Measurements from ENCODE around the gene FKBP8. TPM values are rescaled to one million over a fixed set of nuclear protein-coding genes. Genes with fewer than 3 reads are reported as not detected.
A peak's percentile ranks its signal among the peaks of the same experiment; 100 is the strongest.

Gene FKBP8
- total RNA-seq, 4 donors from 2014 or later = 408 to 436 (median 418) TPM

GRCh38 chr19:18518639-18519038, 24.7 kb downstream of the FKBP8 start:
- Histone ChIP-seq H3K4me1 (peaks cover 0 to 75% (median 41%) of the 10 kb centered on the region in 3 donors), H3K27me3 (no peaks in the 10 kb centered on the region), H3K9me3 (no peaks in the 10 kb centered on the region), H3K36me3 (no peaks in the 10 kb centered on the region), H3K27ac (peak overlapping the region in 3 of 4 donors; percentile 37 to 99 (median 96)), H3K4me3 (no peak overlapping the region)
- 96 to 100% methylated on average over 4 to 9 of the region's 9 CpGs for WGBS, 2 donors (ENCODE audit: low coverage in 1 of 2)
- TF ChIP-seq CTCF (IDR thresholded peaks at IDR 0.05) (no peak), EP300 (IDR thresholded peaks at IDR 0.05) (no peak), POLR2A (IDR thresholded peaks at IDR 0.05) (no peak), POLR2AphosphoS5 (IDR thresholded peaks at IDR 0.05) (no peak)
- ATAC-seq = no peak

GRCh38 chr19:18517606-18518005, 25.8 kb downstream of the FKBP8 start:
- no peaks in the 10 kb centered on the region for H3K36me3 ChIP-seq
- H3K27me3 ChIP-seq = no peaks in the 10 kb centered on the region
- H3K4me1 ChIP-seq = peaks cover 0 to 84% (median 51%) of the 10 kb centered on the region in 3 donors
- TF ChIP-seq CTCF (IDR thresholded peaks at IDR 0.05) (no peak), EP300 (IDR thresholded peaks at IDR 0.05) (no peak), POLR2A (IDR thresholded peaks at IDR 0.05) (no peak), POLR2AphosphoS5 (IDR thresholded peaks at IDR 0.05) (no peak)
- ATAC-seq = no peak
- WGBS, 2 donors (ENCODE audit: low coverage in 1 of 2) = 80 to 93% methylated on average over 1 to 3 of the region's 4 CpGs
- H3K4me3 ChIP-seq = no peak overlapping the region
- H3K27ac ChIP-seq = no peak overlapping the region
- H3K9me3 ChIP-seq = no peaks in the 10 kb centered on the region

GRCh38 chr19:18515959-18516358, 27.4 kb downstream of the FKBP8 start:
- peaks cover 0 to 94% (median 52%) of the 10 kb centered on the region in 3 donors for H3K4me1 ChIP-seq
- 63 to 100% methylated on average over 1 to 2 of the region's 5 CpGs for WGBS, 2 donors (ENCODE audit: low coverage in 1 of 2)
- TF ChIP-seq POLR2AphosphoS5 (IDR thresholded peaks at IDR 0.05) (no peak), CTCF (IDR thresholded peaks at IDR 0.05) (no peak), POLR2A (IDR thresholded peaks at IDR 0.05) (no peak), EP300 (IDR thresholded peaks at IDR 0.05) (no peak)
- H3K27me3 ChIP-seq = no peaks in the 10 kb centered on the region
- H3K4me3 ChIP-seq = no peak overlapping the region
- ATAC-seq = no peak
- H3K27ac ChIP-seq = peak overlapping the region in 2 of 4 donors; percentile 57 to 76
- no peaks in the 10 kb centered on the region for H3K36me3 ChIP-seq
- no peaks in the 10 kb centered on the region for H3K9me3 ChIP-seq

- TF ChIP-seq POLR2A (IDR thresholded peaks at IDR 0.05) (no peak), POLR2AphosphoS5 (IDR thresholded peaks at IDR 0.05) (no peak), CTCF (IDR thresholded peaks at IDR 0.05) (no peak), EP300 (IDR thresholded peaks at IDR 0.05) (no peak)
- H3K27me3 ChIP-seq = no peaks in the 10 kb centered on the region
- no peaks in the 10 kb centered on the region for H3K9me3 ChIP-seq
- H3K4me1 ChIP-seq = peaks cover 0 to 91% (median 55%) of the 10 kb centered on the region in 3 donors
- H3K36me3 ChIP-seq = no peaks in the 10 kb centered on the region
- peak; percentile 55 for ATAC-seq
- 62 to 76% methylated on average over 3 to 5 of the region's 17 CpGs for WGBS, 2 donors (ENCODE audit: low coverage in 1 of 2)
- H3K4me3 ChIP-seq = no peak overlapping the region
- peak overlapping the region in 3 of 4 donors; percentile 25 to 76 (median 57) for H3K27ac ChIP-seq
Measured at GRCh38 chr19:18514800-18515682, 28.3 kb downstream of the FKBP8 start.
